ENCODE data around the gene PLXNC1.

GRCh38 chr12:94147991-94148738 lies at the start of gene PLXNC1:
- TF ChIP-seq, protein P1, sequence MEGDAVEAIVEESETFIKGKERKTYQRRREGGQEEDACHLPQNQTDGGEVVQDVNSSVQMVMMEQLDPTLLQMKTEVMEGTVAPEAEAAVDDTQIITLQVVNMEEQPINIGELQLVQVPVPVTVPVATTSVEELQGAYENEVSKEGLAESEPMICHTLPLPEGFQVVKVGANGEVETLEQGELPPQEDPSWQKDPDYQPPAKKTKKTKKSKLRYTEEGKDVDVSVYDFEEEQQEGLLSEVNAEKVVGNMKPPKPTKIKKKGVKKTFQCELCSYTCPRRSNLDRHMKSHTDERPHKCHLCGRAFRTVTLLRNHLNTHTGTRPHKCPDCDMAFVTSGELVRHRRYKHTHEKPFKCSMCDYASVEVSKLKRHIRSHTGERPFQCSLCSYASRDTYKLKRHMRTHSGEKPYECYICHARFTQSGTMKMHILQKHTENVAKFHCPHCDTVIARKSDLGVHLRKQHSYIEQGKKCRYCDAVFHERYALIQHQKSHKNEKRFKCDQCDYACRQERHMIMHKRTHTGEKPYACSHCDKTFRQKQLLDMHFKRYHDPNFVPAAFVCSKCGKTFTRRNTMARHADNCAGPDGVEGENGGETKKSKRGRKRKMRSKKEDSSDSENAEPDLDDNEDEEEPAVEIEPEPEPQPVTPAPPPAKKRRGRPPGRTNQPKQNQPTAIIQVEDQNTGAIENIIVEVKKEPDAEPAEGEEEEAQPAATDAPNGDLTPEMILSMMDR (IDR thresholded peaks at IDR 0.05; ENCODE audit: low read depth, low read length, missing input control), result no peak
- TF ChIP-seq MAX (IDR thresholded peaks at IDR 0.05), result no peak
- no peak for TF ChIP-seq FOXA2 (IDR thresholded peaks at IDR 0.05)
- TF ChIP-seq RAD21 (IDR thresholded peaks at IDR 0.05), result no peak
- TF ChIP-seq NR2F2 (IDR thresholded peaks at IDR 0.05), result no peak
- TF ChIP-seq REST (IDR thresholded peaks at IDR 0.05), result no peak
